ENCODE results near the gene STK32C.
"Not testable (repeated sequence)": the region's sequence is repeated elsewhere in the genome, so short reads cannot be mapped to it uniquely, and the experiment has no call there.

STK32C gene

GRCh38 chr10:132279873-132280645 is 27.7 kb downstream of the STK32C start:
- no peak for DNase-seq

- DNase-seq: no peak
These were observed 30.4 kb downstream of the STK32C start for GRCh38 chr10:132277311-132277741.

DNA sequence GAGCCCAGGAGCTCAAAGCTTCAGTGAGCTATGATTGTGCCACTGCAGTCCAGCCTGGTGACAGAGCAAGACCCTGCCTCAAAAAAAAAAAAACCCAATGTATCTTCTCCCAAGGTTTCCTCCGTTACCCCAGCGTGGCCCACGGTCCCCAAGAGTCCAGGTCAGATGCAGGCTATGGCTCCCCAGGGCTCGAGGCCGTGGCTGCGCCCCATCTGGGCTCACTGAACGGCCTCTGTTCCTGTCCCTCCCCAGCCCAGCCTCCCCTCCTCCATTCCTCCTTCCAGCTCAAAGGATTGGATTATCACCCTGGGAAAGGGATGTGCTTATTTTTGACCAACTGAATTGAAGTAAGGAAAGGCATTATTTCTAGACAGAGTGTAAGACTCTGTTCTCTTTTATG is 31.0 kb downstream of the STK32C start:
- no peak for DNase-seq

DNA sequence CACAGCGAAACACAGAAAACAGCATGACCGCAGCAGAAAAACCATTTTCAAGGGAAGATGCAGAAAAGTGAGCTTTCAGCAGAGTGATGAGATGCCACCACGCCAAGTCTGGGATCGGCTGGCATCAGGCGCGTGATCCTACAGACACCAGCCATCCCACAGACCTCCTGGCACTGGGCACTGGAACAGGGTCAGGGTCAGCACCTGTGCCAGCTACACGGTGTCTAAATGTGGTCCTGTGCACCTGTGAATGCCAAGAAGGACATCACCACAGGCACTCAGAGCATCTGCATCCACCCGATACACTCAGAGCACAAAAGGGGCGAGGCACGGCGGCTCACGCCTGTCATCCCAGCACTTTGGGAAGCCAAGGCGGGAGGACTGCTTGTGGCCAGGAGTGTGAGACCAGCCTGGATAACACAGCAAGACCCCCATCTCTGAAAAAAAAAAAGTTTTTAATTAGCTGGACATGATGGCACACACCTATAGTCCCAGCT is 31.5 kb downstream of the STK32C start:
- DNase-seq: no peak

- DNase-seq: no peak
These were observed 32.1 kb downstream of the STK32C start for GRCh38 chr10:132275426-132276178.

- no peak for DNase-seq
These were observed 32.8 kb downstream of the STK32C start for GRCh38 chr10:132274986-132275385.

DNA sequence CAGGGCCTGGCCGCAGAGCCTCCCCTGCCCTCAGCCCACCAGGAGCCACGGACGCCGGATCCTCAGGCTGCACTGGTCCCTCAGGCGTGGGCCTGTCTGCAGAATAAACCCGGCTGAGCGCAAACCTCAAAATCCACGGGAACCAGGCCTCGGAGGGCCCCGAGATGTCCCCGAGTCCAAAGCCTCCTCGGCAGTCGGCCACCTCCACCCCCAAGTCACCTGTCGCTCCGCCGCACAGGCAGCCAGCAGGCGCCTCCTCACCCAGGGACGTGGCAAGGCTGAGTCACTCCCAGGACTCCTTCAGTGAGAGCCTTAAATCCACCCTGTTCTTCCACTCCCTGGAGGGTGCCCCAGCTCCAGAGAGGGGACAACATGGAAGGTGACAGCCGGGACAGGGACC is 33.2 kb downstream of the STK32C start:
- DNase-seq: no peak

GRCh38 chr10:132273966-132274365 is 33.8 kb downstream of the STK32C start:
- no peak for DNase-seq

DNA sequence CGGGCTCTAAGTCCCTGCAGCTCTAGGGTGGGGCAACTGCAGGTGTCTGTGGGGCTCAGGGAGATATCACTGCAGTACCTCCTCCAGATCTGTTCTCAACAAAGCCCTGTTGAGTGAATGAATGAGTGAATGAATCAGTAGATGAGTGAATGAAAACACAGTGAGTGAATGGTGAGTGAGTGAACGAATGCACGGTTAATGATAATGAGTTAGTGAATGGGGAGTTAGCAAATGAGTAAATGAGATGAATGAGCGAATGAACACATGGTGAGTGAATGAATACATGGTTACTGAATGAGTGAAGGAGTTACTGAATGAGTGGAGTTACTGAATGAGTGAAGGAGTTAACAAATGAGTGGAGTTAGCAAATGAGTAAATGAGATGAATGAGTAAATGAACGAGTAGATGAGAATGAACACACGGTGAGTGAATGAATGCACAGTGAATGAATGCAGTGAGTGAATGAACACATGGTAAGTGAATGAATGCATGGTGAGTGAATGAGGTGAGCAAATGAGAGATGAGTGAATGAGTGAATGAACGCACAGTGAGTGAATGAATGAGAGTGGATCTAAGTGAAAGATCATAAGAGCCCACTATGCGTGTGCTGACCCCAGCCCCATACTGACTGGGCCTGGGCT is 34.3 kb downstream of the STK32C start:
- DNase-seq: no peak

- DNase-seq: no peak
These were observed 35.3 kb downstream of the STK32C start for GRCh38 chr10:132272231-132272971.

DNA sequence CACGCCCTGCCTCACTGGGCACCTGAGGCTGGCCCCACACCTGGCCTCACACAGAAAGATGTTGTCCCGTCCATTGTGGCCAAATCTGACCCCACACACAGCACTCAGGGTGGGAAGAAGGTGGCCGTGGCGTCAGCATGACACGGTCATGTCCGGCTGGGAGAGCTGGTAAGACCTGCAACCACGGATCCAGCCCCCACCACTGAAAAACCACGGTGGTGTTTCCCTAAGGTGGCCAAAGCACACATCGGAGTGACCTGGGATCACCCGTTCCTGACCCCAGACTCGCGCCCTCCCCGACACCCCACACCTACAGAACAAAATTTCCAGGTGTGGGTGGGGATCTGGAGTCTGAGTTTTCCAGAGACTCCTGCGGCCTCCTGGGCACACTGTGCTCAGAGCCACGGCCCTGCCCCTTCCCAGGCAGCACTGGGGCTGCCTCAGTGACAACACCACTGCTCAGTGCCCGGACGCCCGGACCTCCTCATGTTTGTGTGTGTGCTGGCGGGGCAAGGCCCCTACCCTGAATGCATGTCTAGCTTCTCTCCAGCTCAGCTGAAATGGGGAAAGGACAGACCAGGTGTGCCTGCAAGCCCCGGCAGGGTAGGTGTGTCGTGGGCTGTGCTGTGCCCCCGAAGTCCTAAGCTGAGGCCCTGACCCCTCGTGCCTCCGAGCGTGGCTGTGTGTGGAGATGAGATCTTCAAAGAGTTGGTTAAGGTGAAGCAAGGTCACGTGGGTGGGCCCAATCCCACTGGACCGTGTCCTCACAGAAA is 36.1 kb downstream of the STK32C start:
- DNase-seq: no peak

- no peak for DNase-seq
These were observed 36.9 kb downstream of the STK32C start for GRCh38 chr10:132270721-132271457.

GRCh38 chr10:132270256-132270655 is 37.5 kb downstream of the STK32C start:
- no peak for DNase-seq

DNA sequence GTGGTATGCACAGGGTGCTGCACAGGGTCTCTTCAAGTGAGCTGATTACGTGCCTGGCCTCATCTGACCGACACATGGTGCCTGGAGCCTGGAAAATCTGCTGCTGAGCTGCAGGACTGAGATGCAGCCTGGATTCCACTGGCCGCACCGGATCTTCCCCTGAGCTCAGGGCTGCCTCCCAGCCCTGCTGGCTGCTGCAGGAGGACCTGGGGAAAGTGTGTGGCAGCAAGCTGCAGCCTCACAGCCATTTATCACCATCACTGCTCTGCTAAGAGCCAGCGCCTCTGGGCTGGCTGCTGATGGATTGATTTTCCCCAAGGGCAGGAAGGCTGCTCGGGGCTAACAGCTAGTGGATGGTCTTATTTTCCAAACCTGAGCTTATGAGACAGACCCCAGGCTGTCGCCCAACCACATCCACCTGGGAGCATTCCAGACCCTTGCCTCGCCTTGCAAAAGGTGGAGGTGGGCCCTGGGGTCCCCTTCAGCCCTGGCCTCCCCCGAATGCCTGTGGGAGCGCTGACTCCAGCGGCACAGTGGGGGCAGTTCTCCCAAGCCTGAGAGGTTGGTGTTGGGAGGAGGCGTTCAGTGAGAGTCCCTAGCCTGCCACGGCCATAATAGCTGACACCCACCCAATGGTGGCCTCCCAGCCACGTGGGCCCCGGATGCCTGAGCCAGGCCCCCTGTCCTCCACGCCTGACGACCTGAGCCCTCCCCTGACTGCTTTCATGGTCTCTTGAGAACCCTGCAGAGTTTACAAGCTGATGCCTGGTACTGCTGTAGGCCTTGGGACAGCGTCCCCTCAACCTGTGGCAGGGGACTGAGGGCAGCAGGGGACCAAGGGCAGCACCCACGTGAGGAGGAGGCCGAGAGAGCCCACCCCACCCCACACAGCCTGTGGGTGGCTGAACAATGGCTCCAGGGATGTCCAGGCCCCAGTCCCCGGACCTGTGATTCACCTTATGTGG is 38.2 kb downstream of the STK32C start:
- no peak for DNase-seq

- DNase-seq: not testable (repeated sequence)
These were observed 39.8 kb downstream of the STK32C start for GRCh38 chr10:132267916-132268315.

GRCh38 chr10:132266594-132267161 is 41.1 kb downstream of the STK32C start:
- DNase-seq: no peak

GRCh38 chr10:132265890-132266496 is 41.8 kb downstream of the STK32C start:
- DNase-seq: no peak

DNA sequence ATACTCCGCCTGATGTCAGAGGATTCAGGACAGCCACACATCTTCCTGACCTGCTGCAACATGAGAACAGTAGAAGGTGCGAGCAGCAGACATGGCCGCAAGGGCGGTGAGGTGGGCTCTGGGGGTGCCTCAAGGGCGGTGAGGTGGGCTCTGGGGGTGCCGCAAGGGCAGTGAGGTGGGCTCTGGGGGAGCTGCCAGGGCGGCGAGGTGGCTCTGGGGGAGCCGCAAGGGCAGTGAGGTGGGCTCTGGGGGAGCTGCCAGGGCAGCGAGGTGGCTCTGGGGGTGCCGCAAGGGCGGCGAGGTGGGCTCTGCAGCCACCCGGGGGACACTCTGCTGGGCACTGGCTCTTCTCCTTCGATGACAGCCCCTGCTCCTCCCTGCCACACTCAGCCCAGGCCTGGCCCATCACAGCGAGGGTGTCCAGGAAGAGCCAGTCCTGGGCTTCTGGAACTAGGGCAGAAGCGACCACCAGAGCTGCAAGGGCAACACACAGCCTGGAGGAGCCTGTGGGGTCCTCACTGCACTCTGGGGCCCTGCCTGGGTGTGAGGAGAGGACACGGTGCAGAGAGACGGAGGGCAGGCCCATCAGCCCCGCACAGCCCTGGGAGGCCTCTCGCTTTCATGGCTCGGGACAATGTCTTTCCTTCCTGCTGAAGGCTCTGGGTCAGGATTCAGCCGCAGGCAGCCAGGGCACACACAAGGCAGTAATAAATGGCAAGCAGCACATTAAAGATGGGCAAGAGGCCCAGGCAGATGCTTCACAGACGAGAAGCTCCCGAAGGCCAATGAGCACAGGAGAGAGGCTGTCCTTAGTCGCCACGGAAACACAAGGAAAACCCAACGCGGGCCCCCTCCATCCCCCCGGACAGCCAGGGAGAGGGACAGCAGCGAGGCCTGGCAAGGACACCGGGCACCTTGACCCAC is 42.5 kb downstream of the STK32C start:
- DNase-seq: no peak

All from activated CD4-positive, alpha-beta T cell treated with anti-CD3 and anti-CD28 coated beads, Interleukin-2, amount 50 U/mL, for 1 hour (primary cell).